ENCODE results near the gene EYS. TPM values are rescaled to one million over a fixed set of nuclear protein-coding genes. Genes with fewer than 3 reads are reported as not detected.

EYS gene
- total RNA-seq, 1 experiment from 2014 or later, result not detected

DNA sequence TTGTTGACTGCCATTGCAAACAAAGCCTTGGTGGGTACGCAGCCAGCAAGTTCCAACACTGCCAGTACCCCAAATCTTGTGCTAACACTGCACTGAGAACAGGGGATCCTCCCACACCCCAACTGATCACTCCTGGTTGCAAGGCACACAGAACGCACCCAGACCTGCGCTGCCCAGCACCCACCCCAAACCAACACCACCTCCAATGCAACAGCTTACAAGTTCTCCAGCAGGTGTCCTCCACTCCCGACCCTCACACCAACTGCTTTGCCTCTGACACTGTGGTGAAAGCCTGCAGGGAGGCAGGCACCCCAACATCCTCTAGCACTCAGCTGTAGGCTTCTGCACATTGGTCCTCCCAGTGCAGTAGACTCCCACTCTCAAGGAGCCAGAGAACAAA lies 39.3 kb upstream of the EYS start:
- Histone ChIP-seq H3K23ac (ENCODE audit: insufficient read length, low read depth, low read length) (no peak overlapping the region), H4K8ac (replicated peaks; ENCODE audit: insufficient read length, low read depth, low read length) (no peak overlapping the region), H3K56ac (ENCODE audit: insufficient read length, low read depth, low read length) (no peak overlapping the region), H4K5ac (ENCODE audit: insufficient read length, low read depth, low read length) (no peak overlapping the region), H3K18ac (ENCODE audit: insufficient read length, low read depth, low read length) (no peak overlapping the region), H3K4me1 (ENCODE audit: insufficient read depth, low read length) (no peaks in the 10 kb centered on the region), H2BK12ac (ENCODE audit: insufficient read length, low read depth, low read length) (no peak overlapping the region), H3T11ph (ENCODE audit: low read length) (no peak overlapping the region), H3K14ac (ENCODE audit: insufficient read depth, low read length) (no peak overlapping the region), H3K79me1 (ENCODE audit: insufficient read depth, low read depth, low read length, poor library complexity, severe bottlenecking) (no peaks in the 10 kb centered on the region), H2AFZ (ENCODE audit: low read length) (no peak overlapping the region), H2BK120ac (ENCODE audit: low read depth, low read length, poor library complexity, severe bottlenecking) (no peak overlapping the region), H3K27me3 (ENCODE audit: insufficient read depth, low read length) (no peaks in the 10 kb centered on the region), H2BK5ac (ENCODE audit: insufficient read length, low read length) (no peak overlapping the region), H3K9ac (ENCODE audit: extremely low read depth, insufficient read length, low read length) (no peak overlapping the region), H4K20me1 (ENCODE audit: control insufficient read depth, insufficient read depth, insufficient read length) (no peaks in the 10 kb centered on the region), H3K27ac (ENCODE audit: insufficient read length, low read depth, low read length) (no peak overlapping the region), H3K4me2 (ENCODE audit: insufficient read depth, insufficient read length, low read length) (no peak overlapping the region), H2BK20ac (ENCODE audit: low read depth, low read length, poor library complexity, severe bottlenecking) (no peak overlapping the region), H4K91ac (ENCODE audit: insufficient read length, low read depth, low read length) (no peak overlapping the region), H3K79me2 (ENCODE audit: insufficient read depth, low read length) (no peaks in the 10 kb centered on the region), H3K9me3 (ENCODE audit: control insufficient read depth, low read depth, low read length) (no peaks in the 10 kb centered on the region), H2BK15ac (ENCODE audit: low read depth, low read length) (no peak overlapping the region), H3K23me2 (ENCODE audit: insufficient read length, low read depth, low read length, poor library complexity, severe bottlenecking) (no peaks in the 10 kb centered on the region), H2AK5ac (ENCODE audit: insufficient read length, low read length) (no peak overlapping the region), H3K4ac (ENCODE audit: low read depth, low read length) (no peak overlapping the region)
- Mint-ChIP-seq H3K4me3 (no peak overlapping the region), H3K27me3 (ENCODE audit: low read depth) (no peaks in the 10 kb centered on the region), H3K9me3 (peaks cover 0 to 4% of the 10 kb centered on the region in 2 experiments; a peak in 4 of 5 replicates), H3K27ac (no peak overlapping the region; a peak in 1 of 7 replicates), H3K36me3 (ENCODE audit: insufficient read depth in 1 of 3, low read depth in 3 of 3) (peaks cover 0 to 3% (median 3%) of the 10 kb centered on the region in 3 experiments; a peak in 4 of 7 replicates), H3K4me1 (no peaks in the 10 kb centered on the region)
- DNase-seq, result no peak
- TF ChIP-seq, protein P1, sequence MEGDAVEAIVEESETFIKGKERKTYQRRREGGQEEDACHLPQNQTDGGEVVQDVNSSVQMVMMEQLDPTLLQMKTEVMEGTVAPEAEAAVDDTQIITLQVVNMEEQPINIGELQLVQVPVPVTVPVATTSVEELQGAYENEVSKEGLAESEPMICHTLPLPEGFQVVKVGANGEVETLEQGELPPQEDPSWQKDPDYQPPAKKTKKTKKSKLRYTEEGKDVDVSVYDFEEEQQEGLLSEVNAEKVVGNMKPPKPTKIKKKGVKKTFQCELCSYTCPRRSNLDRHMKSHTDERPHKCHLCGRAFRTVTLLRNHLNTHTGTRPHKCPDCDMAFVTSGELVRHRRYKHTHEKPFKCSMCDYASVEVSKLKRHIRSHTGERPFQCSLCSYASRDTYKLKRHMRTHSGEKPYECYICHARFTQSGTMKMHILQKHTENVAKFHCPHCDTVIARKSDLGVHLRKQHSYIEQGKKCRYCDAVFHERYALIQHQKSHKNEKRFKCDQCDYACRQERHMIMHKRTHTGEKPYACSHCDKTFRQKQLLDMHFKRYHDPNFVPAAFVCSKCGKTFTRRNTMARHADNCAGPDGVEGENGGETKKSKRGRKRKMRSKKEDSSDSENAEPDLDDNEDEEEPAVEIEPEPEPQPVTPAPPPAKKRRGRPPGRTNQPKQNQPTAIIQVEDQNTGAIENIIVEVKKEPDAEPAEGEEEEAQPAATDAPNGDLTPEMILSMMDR (conservative IDR thresholded peaks at IDR 0.05), result no peak
- no CpG with 5 or more reads among the region's 4 CpGs for WGBS (ENCODE audit: extremely low coverage, insufficient read length, low lambda C conversion rate)
